ENCODE results near the gene PPP1R12B.

DNA sequence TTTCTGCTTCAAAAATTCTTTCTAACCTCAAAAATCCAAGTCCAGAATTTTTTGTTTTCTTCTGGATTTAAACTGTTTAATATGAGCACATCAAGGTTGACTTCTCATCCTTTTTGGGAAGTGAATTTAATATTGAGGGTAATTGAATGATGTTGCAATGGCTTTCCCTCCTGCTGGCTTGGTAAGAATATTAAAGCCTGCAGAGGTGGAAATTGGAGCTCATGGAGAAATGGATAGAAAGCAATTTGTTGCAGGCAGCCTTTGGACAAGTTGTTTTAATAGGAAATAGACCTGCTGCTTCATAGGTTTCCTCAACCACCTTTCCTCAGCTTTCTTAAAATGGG, 237.1 kb downstream of the PPP1R12B start:
- TF ChIP-seq, protein P1, sequence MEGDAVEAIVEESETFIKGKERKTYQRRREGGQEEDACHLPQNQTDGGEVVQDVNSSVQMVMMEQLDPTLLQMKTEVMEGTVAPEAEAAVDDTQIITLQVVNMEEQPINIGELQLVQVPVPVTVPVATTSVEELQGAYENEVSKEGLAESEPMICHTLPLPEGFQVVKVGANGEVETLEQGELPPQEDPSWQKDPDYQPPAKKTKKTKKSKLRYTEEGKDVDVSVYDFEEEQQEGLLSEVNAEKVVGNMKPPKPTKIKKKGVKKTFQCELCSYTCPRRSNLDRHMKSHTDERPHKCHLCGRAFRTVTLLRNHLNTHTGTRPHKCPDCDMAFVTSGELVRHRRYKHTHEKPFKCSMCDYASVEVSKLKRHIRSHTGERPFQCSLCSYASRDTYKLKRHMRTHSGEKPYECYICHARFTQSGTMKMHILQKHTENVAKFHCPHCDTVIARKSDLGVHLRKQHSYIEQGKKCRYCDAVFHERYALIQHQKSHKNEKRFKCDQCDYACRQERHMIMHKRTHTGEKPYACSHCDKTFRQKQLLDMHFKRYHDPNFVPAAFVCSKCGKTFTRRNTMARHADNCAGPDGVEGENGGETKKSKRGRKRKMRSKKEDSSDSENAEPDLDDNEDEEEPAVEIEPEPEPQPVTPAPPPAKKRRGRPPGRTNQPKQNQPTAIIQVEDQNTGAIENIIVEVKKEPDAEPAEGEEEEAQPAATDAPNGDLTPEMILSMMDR (conservative IDR thresholded peaks at IDR 0.05), result no peak
- no peak for TF ChIP-seq EZH2 (IDR thresholded peaks at IDR 0.05; ENCODE audit: low read depth)
